Thymus (tissue), 11 donors: ENCODE results near the gene KIRREL3. TPM values are rescaled to one million over a fixed set of nuclear protein-coding genes. Genes with fewer than 3 reads are reported as not detected.

Experiments used
- DNase-seq, 9 donors: peaks; one replicate each; pipeline ENCODE4 v3.0.0-alpha.2; 2013; ENCODE audit warnings: low spot score in 9 of 9, low read depth in 6 of 9, missing footprints in 1 of 9
- H3K27ac ChIP-seq, 2 donors: one replicate each; pipeline ENCODE4 v1.5.1; 2013; ENCODE audit warnings: control low read depth in 1 of 2, low read depth in 1 of 2, low read length in 1 of 2, mild to moderate bottlenecking in 1 of 2, moderate library complexity in 1 of 2
- H3K27me3 ChIP-seq, 2 donors: one replicate each; pipeline ENCODE4 v1.5.1; 2013; ENCODE audit warnings: low read length in 1 of 2; ENCODE audit not compliant: control insufficient read depth in 2 of 2, insufficient read depth in 1 of 2
- H3K36me3 ChIP-seq, 2 donors: one replicate each; pipeline ENCODE4 v1.5.1; 2013; ENCODE audit warnings: low read length in 1 of 2, mild to moderate bottlenecking in 1 of 2, moderate library complexity in 1 of 2; ENCODE audit not compliant: control insufficient read depth in 2 of 2, insufficient read depth in 2 of 2
- H3K4me1 ChIP-seq, 2 donors: one replicate each; pipeline ENCODE4 v1.5.1; 2013; ENCODE audit warnings: low read length in 2 of 2; ENCODE audit not compliant: control insufficient read depth in 2 of 2, insufficient read depth in 2 of 2
- H3K4me3 ChIP-seq, 2 donors: one replicate each; pipeline ENCODE4 v1.5.1; 2013; ENCODE audit warnings: low read length in 2 of 2, control low read depth in 1 of 2, mild to moderate bottlenecking in 1 of 2
- H3K9me3 ChIP-seq, 2 donors: one replicate each; pipeline ENCODE4 v1.5.1; 2013; ENCODE audit warnings: low read length in 1 of 2, mild to moderate bottlenecking in 1 of 2; ENCODE audit not compliant: control insufficient read depth in 2 of 2, insufficient read depth in 1 of 2
- WGBS: extraction: QIAGEN DNeasy Blood & Tissue Kit; methylation state at CpG from one replicate; pipeline ENCODE4 v1.1.7; 2013; 5-methylcytosine and 5-hydroxymethylcytosine counted together
- polyA plus RNA-seq: library from polyadenylated mRNA; stranded (reverse); fragments of 200-250 nt; gene quantifications from one replicate; pipeline ENCODE4 v1.2.3, GENCODE V29; 2013
- total RNA-seq: library from RNA; stranded (reverse); fragments of 120-200 nt; gene quantifications from one replicate; pipeline ENCODE4 v1.2.4, GENCODE V29; 2013
- donor health status: healthy.

Gene KIRREL3
- total and polyA plus RNA-seq, 2 donors = 0.09 to 0.14 TPM

DNA sequence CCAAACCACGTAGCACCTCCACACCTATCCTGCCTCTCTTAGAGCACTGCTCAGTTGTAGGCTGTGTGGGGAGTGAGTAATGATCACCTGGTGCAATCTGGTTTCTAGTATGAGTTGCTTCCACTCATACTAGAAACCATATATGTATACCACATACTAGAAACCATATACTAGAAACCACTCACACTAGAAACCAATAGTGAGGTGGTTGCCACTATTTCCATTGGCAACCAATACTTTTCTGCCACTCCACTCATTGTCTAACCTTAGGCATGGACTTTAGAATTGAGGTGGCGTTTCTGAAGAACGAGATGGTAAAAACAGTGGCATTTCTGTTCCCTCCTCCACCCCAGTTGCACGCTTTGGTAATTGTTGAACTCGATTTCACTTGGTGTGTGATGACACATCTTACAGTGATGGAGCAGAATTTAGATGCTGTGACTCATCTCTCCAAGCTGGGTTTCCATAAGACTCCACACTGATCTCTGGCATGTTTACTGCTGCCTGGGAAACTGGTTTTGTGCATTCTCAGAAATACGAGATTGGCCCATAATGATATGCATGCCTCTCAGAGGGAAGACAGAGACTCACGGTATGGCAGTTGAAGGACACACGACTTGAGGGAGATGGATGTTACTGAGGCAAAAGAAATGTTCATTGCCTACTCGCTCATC, 82.9 kb downstream of the KIRREL3 start:
- DNase-seq = no peak
- Histone ChIP-seq H3K36me3 (no peaks in the 10 kb centered on the region), H3K4me3 (no peak overlapping the region), H3K4me1 (no peaks in the 10 kb centered on the region), H3K9me3 (no peaks in the 10 kb centered on the region), H3K27ac (no peak overlapping the region), H3K27me3 (no peaks in the 10 kb centered on the region)
- 85% methylated on average over 9 of the region's 9 CpGs for WGBS

DNA sequence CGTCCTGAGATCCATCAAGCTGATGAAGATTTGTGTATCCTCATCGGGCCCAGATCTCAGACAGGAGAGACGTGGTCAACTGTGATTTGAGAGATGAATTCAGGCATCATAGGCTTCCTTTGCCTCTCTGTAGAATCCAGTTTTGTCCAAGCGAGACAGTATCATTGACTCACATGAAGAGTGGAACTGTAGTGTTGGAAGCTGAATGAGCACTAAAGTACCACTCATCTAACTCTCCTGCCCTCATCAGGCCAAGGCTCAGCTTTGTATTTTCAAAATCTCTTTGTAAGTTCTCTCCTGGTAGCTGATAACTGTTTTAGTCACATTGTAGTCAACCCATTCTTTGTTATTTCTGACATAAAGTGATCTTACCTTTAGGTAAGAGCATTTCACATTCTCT, 85.1 kb downstream of the KIRREL3 start:
- no peak for DNase-seq
- Histone ChIP-seq H3K27me3 (no peaks in the 10 kb centered on the region), H3K27ac (no peak overlapping the region), H3K4me3 (no peak overlapping the region), H3K36me3 (no peaks in the 10 kb centered on the region), H3K4me1 (no peaks in the 10 kb centered on the region), H3K9me3 (no peaks in the 10 kb centered on the region)
- 92% methylated on average over 4 of the region's 4 CpGs for WGBS

DNA sequence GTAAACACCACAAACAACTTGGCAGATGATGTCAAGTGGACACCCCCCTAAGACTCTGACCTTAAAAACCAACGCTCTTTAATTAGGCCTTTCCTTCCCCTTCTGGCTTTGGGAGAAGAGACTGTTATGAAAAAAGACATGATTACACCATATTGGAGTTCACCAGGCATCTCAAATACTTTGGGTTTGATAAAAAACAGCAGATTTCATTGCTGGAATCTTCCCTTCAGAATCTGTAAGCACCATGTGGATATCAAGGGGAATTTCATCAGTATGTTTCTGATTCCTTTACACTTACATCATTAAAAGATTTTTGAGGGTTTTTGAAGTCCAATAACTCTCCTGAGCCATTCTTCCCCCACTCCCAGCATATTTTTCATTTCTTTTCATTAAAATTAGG, 85.6 kb downstream of the KIRREL3 start:
- H3K4me3 ChIP-seq = no peak overlapping the region
- H3K4me1 ChIP-seq = no peaks in the 10 kb centered on the region
- H3K36me3 ChIP-seq = no peaks in the 10 kb centered on the region
- H3K27me3 ChIP-seq = no peaks in the 10 kb centered on the region
- DNase-seq = no peak
- H3K9me3 ChIP-seq = no peaks in the 10 kb centered on the region
- H3K27ac ChIP-seq = no peak overlapping the region
- WGBS = 84% methylated on average over 1 of the region's 1 CpG

DNA sequence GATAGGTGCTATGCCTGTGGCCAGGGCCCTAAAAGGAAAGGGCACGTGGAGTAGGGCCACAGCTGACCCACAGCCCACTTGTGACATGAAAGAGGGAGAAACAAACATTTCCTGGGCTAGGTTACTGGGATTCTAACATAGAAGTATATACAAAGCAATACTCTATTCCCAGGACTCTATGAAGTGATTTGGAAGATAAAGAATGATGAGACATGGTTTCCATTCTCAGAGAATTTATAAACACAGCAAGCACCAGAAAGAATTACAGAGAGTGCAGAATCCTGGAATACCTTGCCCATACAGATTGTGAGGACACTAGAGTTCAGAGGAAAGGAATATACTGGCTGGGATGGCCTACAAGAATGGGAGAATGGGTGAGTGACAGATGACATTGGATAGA, 86.4 kb downstream of the KIRREL3 start:
- Histone ChIP-seq H3K4me3 (no peak overlapping the region), H3K4me1 (no peaks in the 10 kb centered on the region), H3K27me3 (no peaks in the 10 kb centered on the region), H3K36me3 (no peaks in the 10 kb centered on the region), H3K9me3 (no peaks in the 10 kb centered on the region), H3K27ac (no peak overlapping the region)
- WGBS = 67% methylated on average over 1 of the region's 1 CpG
- DNase-seq = no peak

DNA sequence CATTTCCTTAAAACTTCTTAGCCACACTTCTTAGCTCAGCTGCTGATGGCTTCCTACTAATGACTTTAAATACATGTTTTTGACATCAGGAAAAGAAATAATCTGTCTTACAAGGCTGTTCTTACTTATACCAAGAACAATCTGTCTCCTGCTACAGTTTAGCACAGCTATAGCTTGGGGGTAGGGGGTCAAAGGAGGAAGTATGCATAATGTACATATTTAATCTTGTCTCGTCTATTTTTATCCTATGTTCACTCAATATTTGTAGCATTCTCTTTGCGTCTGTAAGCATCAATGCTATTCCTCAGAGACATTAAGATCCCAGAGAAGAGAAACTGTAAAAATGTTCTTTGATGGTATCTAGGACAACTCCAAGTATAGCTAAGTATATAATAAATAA, 96.0 kb downstream of the KIRREL3 start:
- Histone ChIP-seq H3K27me3 (no peaks in the 10 kb centered on the region), H3K4me3 (no peak overlapping the region), H3K36me3 (no peaks in the 10 kb centered on the region), H3K4me1 (no peaks in the 10 kb centered on the region), H3K9me3 (no peaks in the 10 kb centered on the region), H3K27ac (no peak overlapping the region)
- no peak for DNase-seq
- WGBS = 80% methylated on average over 2 of the region's 2 CpGs

DNA sequence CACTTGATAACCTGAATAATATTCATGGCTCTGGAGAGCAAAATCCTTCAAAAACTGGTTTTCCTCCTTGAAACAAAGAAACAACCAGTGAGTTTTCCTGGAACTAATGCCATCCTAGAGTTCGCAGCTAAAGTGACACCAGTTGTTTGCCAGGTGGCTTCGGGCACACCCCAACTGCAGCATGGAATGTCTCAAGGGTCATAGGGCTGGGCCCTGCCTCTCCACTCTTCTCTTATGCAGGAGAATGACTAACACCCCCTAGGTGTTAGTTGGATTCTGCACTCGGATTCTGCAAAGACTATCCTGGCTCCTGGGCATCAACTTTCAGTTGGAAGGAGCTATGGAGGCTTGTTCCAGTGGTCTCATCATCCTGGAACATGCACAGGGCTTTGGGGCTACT, 98.8 kb downstream of the KIRREL3 start:
- 73% methylated on average over 3 of the region's 3 CpGs for WGBS
- H3K4me1 ChIP-seq = no peaks in the 10 kb centered on the region
- H3K9me3 ChIP-seq = no peaks in the 10 kb centered on the region
- H3K36me3 ChIP-seq = no peaks in the 10 kb centered on the region
- H3K4me3 ChIP-seq = no peak overlapping the region
- no peak for DNase-seq
- H3K27me3 ChIP-seq = no peaks in the 10 kb centered on the region
- no peak overlapping the region for H3K27ac ChIP-seq

DNA sequence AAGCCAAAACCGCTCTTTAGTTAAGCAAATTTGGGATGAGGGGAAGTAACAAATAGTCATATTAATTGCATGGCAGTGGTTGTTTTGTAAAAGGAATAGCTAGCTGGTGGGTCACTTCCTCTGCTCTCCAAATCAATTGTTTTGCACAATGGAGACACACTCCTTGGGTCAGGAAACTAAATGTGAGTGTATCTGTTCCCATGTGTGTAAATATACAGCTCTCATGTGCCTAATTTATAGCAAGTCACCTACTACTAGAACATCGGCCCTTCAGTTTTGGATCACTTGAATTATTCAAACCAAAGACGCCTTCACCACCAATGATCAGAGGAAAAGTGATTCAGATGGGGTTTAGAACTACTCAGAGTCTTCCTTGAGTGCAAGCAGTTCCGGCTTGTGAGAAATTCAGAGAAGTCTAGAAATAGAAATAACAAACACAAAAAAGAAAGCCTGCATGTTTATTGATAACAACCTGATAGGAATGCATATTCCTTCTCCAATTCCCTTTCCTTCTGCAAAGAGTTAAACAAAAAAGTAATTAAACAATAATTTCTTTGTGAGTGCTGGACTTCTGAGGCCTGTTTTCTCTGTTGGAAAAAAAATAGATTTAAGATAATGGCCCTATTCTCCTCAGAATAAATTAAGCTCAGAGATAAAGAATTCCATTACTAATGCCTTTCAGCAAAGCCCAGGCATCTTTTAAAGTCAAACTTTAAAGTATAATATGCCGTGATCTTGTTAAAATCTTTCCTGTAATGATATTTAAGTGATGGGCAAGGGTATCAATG, 100.4 kb downstream of the KIRREL3 start:
- no peaks in the 10 kb centered on the region for H3K27me3 ChIP-seq
- H3K4me1 ChIP-seq = no peaks in the 10 kb centered on the region
- no peak overlapping the region for H3K27ac ChIP-seq
- H3K4me3 ChIP-seq = no peak overlapping the region
- H3K9me3 ChIP-seq = peaks cover 0 to 3% of the 10 kb centered on the region in 2 donors
- 96% methylated on average over 5 of the region's 5 CpGs for WGBS
- H3K36me3 ChIP-seq = no peaks in the 10 kb centered on the region
- DNase-seq = no peak

DNA sequence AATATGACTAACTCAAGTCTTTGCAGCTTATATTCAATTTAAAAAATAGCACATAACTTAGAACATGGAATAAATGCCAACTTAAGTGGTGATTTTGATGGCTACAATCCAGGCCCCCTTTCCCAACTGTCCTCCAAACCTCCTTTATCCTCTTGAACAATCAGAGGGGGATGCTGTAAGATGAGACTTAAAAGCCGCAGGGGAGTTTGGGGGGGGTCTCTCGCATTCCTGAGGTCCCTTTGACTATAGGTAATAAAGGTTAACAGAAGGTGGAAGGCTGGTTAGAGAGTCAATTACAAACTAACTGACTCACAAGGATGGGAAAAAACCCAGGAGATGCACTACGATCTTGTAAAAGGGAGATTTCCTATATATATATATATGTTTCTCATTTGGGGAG, 101.8 kb downstream of the KIRREL3 start:
- Histone ChIP-seq H3K27me3 (no peaks in the 10 kb centered on the region), H3K4me3 (no peak overlapping the region), H3K9me3 (peaks cover 0 to 3% of the 10 kb centered on the region in 2 donors), H3K36me3 (no peaks in the 10 kb centered on the region), H3K4me1 (peaks cover 0 to 8% of the 10 kb centered on the region in 2 donors), H3K27ac (no peak overlapping the region)
- DNase-seq = no peak
- 89% methylated on average over 3 of the region's 3 CpGs for WGBS

DNA sequence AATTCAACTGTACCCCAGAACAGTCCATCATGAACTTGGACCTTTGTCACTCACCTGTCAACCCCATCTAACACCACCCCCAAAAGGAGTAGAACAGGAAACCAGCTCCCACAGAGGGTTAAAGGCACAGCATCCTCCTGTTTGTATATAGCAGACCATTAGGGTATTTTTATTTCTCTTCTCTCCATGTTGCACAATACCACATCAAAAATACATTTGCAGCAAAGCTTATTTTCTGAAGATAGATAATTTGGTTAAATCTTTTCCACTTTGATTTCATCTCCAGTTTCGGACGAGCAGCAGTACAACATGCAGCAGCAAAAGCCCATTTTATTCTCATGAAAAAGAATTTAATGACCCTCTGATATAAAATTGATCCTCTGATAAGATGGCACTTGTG, 103.1 kb downstream of the KIRREL3 start:
- Histone ChIP-seq H3K9me3 (peaks cover 0 to 3% of the 10 kb centered on the region in 2 donors), H3K4me3 (no peak overlapping the region), H3K36me3 (no peaks in the 10 kb centered on the region), H3K4me1 (peaks cover 0 to 22% of the 10 kb centered on the region in 2 donors), H3K27ac (no peak overlapping the region), H3K27me3 (no peaks in the 10 kb centered on the region)
- no peak for DNase-seq
- 82% methylated on average over 2 of the region's 2 CpGs for WGBS
